Measurements from ENCODE around the gene CRIP2.

Gene CRIP2

GRCh38 chr14:105465209-105466031 is 9.2 kb upstream of the CRIP2 start:
- DNase-seq: no peak

DNA sequence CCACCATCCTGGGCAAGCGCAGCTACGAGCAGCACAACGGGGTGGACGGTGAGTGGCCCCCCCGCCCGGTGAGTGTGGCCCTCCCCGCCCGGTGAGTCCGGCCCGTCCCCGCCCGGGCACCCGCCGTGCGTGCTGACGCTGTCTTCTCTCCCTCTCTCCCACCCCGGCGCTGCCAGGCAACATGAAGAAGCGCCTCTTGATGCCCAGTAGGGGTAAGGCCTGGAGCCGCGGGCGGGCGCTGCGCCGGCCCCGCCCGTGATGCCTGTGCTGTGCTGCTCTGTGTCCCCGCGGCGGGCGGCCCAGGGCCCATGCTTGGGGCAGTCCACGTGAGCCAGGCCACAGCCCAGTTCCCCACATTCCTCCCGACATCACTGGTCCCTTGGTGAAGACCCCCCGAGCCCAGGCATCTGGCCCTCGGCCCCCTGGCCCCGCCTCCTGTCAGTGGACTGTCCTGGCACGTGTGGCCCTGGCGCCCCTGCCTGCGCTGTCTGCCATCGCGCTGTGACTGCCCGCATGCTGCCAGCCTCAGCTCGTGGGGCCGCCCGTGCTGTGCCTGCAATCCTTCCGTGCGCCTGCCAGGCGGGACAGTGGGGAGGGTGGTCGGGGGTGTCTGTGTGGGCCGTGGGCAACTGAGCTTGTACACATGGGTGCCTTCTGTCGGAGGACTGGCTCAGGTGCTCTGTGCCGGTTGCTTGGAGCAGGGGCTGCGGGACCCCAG is 7.9 kb upstream of the CRIP2 start:
- DNase-seq: no peak

DNA sequence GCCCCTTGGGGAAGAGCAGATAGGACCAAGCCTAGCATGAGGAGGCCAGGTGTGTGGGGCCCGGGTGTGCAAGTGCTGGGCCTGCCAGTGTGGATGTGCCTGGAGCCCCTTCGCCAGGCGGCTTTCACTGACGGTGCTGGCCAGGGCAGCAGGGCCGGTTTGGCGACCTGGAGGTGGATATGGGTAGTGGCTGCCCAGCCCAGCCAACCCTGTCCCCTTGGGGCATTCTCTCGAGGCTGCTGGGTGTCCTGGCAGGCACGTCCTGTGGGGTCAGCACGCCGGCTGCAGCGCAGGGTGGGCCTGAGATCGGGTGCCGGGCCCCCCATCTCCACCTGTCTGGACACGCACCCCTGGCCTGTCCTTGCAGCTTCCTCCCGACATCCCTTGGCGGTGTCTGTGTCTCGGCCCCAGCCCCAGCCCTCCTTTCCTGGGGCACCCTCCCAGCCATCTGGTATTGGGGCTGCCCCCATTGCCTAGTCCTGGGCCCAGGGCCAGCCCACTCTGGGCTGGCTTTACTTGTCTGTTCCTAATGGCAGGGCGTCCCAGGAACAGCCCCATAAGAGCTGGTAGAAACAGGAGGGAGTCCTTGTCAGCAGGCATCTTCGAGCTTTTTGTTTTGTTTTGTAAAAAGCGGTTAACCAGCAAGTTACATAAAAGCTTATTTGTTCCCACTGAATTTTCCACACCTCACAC is 7.2 kb upstream of the CRIP2 start:
- DNase-seq: no peak

GRCh38 chr14:105467942-105468471 is 6.6 kb upstream of the CRIP2 start:
- no peak for DNase-seq

- no peak for DNase-seq
Observed at GRCh38 chr14:105468621-105469241, 5.9 kb upstream of the CRIP2 start.

DNA sequence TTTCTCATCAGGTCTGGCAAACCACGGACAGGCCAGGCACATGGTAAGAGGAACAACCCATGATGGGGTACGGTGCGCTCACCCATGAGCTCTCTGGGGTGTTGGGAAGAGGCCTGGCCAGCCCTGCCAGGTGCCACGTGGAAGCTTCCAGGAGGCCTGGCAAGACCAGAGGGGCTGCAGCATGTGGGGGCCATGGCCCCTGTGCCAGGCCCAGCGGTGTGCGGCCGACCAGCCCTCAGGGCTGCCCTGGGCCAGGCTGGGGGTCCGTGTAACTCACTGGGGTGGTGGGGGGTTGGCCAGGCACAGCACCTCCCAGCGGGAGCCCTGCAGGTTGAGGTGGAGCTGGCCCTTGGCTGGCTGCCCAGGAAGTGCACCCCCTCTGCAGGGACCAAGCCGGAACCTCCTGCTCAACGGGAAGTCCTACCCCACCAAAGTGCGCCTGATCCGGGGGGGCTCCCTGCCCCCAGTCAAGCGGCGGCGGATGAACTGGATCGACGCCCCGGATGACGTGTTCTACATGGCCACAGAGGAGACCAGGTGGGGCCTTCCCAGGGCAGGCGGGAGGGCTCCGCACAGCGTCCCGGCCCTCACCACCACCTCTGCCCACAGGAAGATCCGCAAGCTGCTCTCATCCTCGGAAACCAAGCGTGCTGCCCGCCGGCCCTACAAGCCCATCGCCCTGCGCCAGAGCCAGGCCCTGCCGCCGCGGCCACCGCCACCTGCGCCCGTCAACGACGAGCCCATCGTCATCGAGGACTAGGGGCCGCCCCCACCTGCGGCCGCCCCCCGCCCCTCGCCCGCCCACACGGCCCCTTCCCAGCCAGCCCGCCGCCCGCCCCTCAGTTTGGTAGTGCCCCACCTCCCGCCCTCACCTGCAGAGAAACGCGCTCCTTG is 4.9 kb upstream of the CRIP2 start:
- no peak for DNase-seq

DNA sequence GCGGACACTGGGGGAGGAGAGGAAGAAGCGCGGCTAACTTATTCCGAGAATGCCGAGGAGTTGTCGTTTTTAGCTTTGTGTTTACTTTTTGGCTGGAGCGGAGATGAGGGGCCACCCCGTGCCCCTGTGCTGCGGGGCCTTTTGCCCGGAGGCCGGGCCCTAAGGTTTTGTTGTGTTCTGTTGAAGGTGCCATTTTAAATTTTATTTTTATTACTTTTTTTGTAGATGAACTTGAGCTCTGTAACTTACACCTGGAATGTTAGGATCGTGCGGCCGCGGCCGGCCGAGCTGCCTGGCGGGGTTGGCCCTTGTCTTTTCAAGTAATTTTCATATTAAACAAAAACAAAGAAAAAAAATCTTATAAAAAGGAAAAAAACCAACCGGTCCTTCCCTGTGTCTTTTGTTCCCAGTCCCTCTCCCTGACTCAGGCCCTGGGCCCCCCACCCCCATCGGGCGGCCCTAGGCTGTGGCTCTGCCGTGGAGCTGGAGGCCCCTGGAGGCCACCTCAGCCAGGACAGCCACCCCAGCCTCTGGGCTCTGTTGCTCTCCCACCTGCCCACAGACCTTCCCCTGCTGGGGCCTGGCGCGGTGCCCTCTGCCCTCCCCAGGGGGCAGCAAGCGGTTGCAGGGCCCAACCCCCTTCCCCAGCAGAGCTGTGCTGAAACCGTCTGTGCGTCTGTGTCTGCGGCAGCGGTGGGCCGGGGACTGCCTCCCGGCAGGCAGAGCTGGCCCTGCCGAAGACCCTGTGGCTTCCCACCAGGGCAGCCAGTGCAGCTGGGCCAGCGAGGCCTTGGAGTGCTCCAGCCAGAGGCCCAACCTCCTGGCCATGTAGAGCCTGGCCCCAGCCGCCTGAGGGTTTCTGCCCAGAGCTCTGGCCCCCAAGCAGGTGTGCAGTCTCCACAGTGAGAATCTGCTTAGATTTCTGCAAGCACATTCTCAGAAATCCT is 4.0 kb upstream of the CRIP2 start:
- DNase-seq: no peak

DNA sequence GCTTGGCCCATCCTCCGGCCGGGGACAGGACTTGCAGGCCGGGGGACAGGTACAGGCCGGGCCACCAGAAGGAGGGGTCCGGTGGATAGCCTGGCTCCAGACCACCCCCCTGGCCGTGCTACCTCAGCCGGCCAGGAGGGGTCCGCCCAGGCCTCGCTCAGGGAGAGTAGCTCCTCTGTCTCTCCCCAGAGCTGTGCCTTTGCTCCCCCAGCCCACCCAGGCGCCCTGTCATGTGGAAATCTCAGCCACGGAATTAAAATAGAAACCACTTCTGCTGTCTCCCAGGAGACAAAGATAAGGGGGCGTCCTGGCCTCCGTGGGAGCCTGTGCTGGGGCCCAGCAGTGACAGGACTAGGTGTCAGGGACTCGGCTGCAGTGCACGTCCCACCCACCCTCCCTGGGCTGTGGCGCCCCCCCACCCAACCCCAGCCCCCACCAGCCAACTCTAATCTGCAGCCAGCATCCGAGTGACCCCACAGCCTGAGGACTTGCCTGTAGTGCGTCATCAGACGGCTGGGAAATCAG is 3.3 kb upstream of the CRIP2 start:
- no peak for DNase-seq

GRCh38 chr14:105471823-105472485 is 2.7 kb upstream of the CRIP2 start:
- no peak for DNase-seq

- no peak for DNase-seq
Observed at GRCh38 chr14:105472486-105472991, 2.1 kb upstream of the CRIP2 start.

DNA sequence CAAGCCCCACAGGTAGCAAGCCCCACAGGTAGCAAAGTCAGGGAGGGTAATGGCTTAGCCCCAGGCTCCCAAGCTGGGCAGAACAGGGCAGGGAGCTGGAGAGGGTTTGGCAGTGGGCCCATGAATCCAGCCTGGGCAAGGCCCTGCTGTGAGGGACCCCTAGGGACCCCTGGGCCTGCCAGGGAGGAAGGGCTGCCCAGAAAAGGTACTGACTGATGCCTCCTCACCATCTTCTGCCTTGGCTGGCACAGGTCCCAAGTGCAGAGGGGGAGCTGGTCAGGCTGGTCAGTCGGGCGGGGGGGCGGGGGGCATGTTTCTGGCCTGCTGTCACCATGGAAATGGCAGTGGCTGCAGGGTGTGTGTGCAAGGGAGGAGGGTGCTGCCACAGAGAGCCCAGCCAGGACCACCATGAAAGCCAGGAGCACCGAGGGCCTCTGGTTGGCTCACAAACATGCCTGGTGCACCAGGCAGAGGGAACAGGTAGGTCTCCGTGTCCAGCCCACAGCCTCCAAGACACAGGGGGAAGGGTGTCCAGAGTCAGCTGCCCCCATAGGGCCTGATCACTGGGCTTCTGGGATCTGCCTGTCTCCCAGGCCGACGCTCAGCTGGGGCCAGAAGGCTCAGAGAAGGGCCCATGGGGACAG is 1.5 kb upstream of the CRIP2 start:
- no peak for DNase-seq

GRCh38 chr14:105473677-105474482 is 741 bp upstream of the CRIP2 start:
- peak; percentile 89 to 91 for DNase-seq

GRCh38 chr14:105475269-105476096 is 862 bp downstream of the CRIP2 start:
- no peak for DNase-seq

DNA sequence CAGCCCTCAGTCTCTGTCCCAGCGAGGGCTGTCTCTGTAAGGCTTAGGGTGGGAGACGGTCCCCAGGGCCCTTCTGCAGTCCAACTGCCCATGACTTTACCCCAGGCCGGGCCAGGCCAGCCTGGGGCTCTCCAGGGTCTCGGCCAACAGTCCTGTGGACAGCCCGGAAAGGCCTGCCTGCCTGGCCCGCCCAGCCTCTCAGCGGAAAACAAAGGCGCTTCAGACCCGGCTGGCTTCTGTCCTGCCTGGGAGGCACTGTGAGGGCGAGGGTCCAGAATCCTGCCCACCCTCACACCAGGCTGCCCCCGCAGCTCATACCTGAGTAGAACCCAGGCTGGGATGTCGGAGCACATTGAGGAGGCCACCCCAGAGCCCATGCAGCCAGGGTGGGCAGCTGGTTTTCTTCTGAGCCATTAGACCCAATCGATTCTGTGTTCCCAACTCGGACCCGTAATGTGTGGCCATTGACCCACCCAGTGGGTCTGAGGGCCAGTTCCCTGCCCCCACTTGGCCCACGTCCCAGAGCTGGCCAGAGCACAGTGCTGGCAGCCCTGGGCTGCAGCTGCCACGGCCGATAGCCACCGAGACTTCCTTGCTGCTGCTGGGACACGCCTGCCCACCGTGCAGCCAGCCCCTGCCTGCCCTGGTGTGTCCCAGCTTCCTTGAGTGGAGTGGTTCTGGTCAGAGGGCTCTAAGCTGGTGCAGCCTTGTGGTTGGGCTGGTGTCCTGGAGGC is 1.6 kb downstream of the CRIP2 start:
- no peak for DNase-seq

- DNase-seq: no peak
Observed at GRCh38 chr14:105476831-105477659, 2.4 kb downstream of the CRIP2 start.
